ENCODE data around the gene CLTRN.
"Not testable (repeated sequence)": the region's sequence is repeated elsewhere in the genome, so short reads cannot be mapped to it uniquely, and the experiment has no call there.

CLTRN gene

GRCh38 chrX:15664487-15665444, at the start of gene CLTRN:
TSS of gene CLTRN (minus strand) at chrX:15664805. CDS start at chrX:15664775, 30 bp downstream.
- in situ Hi-C loops (cut with HindIII; ENCODE audit: low sequenced_read_pairs): no loop called here

GRCh38 chrX:15704273-15704672, 39.7 kb upstream of the CLTRN start:
- in situ Hi-C loops (cut with HindIII; ENCODE audit: low sequenced_read_pairs): not testable (repeated sequence)

- in situ Hi-C loops (cut with HindIII; ENCODE audit: low sequenced_read_pairs): not testable (repeated sequence)
Observed at GRCh38 chrX:15703809-15704208, 39.2 kb upstream of the CLTRN start.

- in situ Hi-C loops (cut with HindIII; ENCODE audit: low sequenced_read_pairs): no loop called here
Observed at GRCh38 chrX:15702488-15703371, 38.1 kb upstream of the CLTRN start.

GRCh38 chrX:15696516-15696915, 31.9 kb upstream of the CLTRN start:
- in situ Hi-C loops (cut with HindIII; ENCODE audit: low sequenced_read_pairs): no loop called here

GRCh38 chrX:15694941-15695451, 30.4 kb upstream of the CLTRN start:
- in situ Hi-C loops (cut with HindIII; ENCODE audit: low sequenced_read_pairs): no loop called here

- in situ Hi-C loops (cut with HindIII; ENCODE audit: low sequenced_read_pairs): no loop called here
Observed at GRCh38 chrX:15686818-15687685, 22.4 kb upstream of the CLTRN start.

- in situ Hi-C loops (cut with HindIII; ENCODE audit: low sequenced_read_pairs): no loop called here
Observed at GRCh38 chrX:15683193-15683592, 18.6 kb upstream of the CLTRN start.

GRCh38 chrX:15681433-15681832, 16.8 kb upstream of the CLTRN start:
- in situ Hi-C loops (cut with HindIII; ENCODE audit: low sequenced_read_pairs): no loop called here

- in situ Hi-C loops (cut with HindIII; ENCODE audit: low sequenced_read_pairs): no loop called here
Observed at GRCh38 chrX:15680401-15680800, 15.8 kb upstream of the CLTRN start.

- in situ Hi-C loops (cut with HindIII; ENCODE audit: low sequenced_read_pairs): loop anchor here (5.0 kb wide), 1 partner anchor 33 kb away; no protein-coding TSS in a partner anchor
Observed at GRCh38 chrX:15679246-15679645, 14.6 kb upstream of the CLTRN start.

GRCh38 chrX:15678339-15678738, 13.7 kb upstream of the CLTRN start:
- in situ Hi-C loops (cut with HindIII; ENCODE audit: low sequenced_read_pairs): loop anchor here (5.0 kb wide), 1 partner anchor 34 kb away; no protein-coding TSS in a partner anchor

GRCh38 chrX:15676886-15677285, 12.3 kb upstream of the CLTRN start:
- in situ Hi-C loops (cut with HindIII; ENCODE audit: low sequenced_read_pairs): loop anchor here (5.0 kb wide), 1 partner anchor 35 kb away; no protein-coding TSS in a partner anchor

GRCh38 chrX:15675490-15675921, 10.9 kb upstream of the CLTRN start:
- in situ Hi-C loops (cut with HindIII; ENCODE audit: low sequenced_read_pairs): loop anchor here (5.0 kb wide), 1 partner anchor 37 kb away; no protein-coding TSS in a partner anchor

- in situ Hi-C loops (cut with HindIII; ENCODE audit: low sequenced_read_pairs): loop anchor here (5.0 kb wide), 1 partner anchor 37 kb away; no protein-coding TSS in a partner anchor
Observed at GRCh38 chrX:15674841-15675489, 10.4 kb upstream of the CLTRN start.

- in situ Hi-C loops (cut with HindIII; ENCODE audit: low sequenced_read_pairs): no loop called here
Observed at GRCh38 chrX:15674514-15674840, 9.9 kb upstream of the CLTRN start.

GRCh38 chrX:15673970-15674369, 9.4 kb upstream of the CLTRN start:
- in situ Hi-C loops (cut with HindIII; ENCODE audit: low sequenced_read_pairs): no loop called here

- in situ Hi-C loops (cut with HindIII; ENCODE audit: low sequenced_read_pairs): no loop called here
Observed at GRCh38 chrX:15672881-15673280, 8.3 kb upstream of the CLTRN start.

- in situ Hi-C loops (cut with HindIII; ENCODE audit: low sequenced_read_pairs): no loop called here
Observed at GRCh38 chrX:15663439-15663838, 1.2 kb downstream of the CLTRN start.

GRCh38 chrX:15654804-15655203, 9.8 kb downstream of the CLTRN start:
- in situ Hi-C loops (cut with HindIII; ENCODE audit: low sequenced_read_pairs): not testable (repeated sequence)
